H1 (cell line): ENCODE data around the gene DIP2C. TPM values are rescaled to one million over a fixed set of nuclear protein-coding genes. Genes with fewer than 3 reads are reported as not detected.

Source experiments
- POLR2AphosphoS5 ChIP-seq: IDR thresholded peaks from 2 replicates; pipeline ENCODE4 v1.6.1; 2011; ENCODE audit warnings: low read depth, low read length
- SAP30 ChIP-seq: fragments of 300-600 bp; sonication (generic); IDR thresholded peaks from 2 replicates; pipeline ENCODE4 v1.7.1; 2012; ENCODE audit warnings: low read length, moderate library complexity, mild to moderate bottlenecking, inconsistent platforms; ENCODE audit not compliant: insufficient read depth, insufficient replicate concordance
- SP1 ChIP-seq: IDR thresholded peaks from 2 replicates; pipeline ENCODE4 v1.6.1; 2011; ENCODE audit warnings: low read depth, low read length
- ZNF274 ChIP-seq: IDR thresholded peaks from 2 replicates; pipeline ENCODE4 v1.7.0; 2012; ENCODE audit warnings: low read length, borderline replicate concordance; ENCODE audit errors: extremely low read depth
- polyA plus RNA-seq, 7 experiments: library from polyadenylated mRNA; depleted of rRNA in 3 of 7; stranded (reverse) in 5 of 7; unstranded in 2 of 7; fragments of >200 nt in 5 of 7; fragments of 200-250 nt in 2 of 7; gene quantifications; 1 replicate in 5 of 7; 2 replicates in 1 of 7; 4 replicates in 1 of 7; pipeline versions ENCODE4 v1.2.1 to v1.2.3, GENCODE V29; 2011 to 2013; ENCODE audit warnings: missing spikeins in 2 of 7, mixed read lengths in 2 of 7
- total RNA-seq: library from RNA; stranded (reverse); fragmentation: NEBNext Ultra II Directional; extraction: Animal tissue kit (Norgen Biotek cat#: 25700); gene quantifications from 2 replicates; pipeline ENCODE4 v1.2.1, GENCODE V29; 2021
- TF ChIP-seq, protein P1 (sequence below): fragments of 300-600 bp; sonication (generic); IDR thresholded peaks from 2 replicates; pipeline ENCODE4 v1.7.1; 2012; ENCODE audit warnings: low read length, moderate library complexity, mild to moderate bottlenecking, inconsistent platforms; ENCODE audit not compliant: insufficient replicate concordance

The DIP2C gene
- total and polyA plus RNA-seq, 2 of the 8 experiments (the other 6 are each of a cell fraction or from before 2014, with no cell fraction given) = 3.8 to 9.3 TPM

DNA sequence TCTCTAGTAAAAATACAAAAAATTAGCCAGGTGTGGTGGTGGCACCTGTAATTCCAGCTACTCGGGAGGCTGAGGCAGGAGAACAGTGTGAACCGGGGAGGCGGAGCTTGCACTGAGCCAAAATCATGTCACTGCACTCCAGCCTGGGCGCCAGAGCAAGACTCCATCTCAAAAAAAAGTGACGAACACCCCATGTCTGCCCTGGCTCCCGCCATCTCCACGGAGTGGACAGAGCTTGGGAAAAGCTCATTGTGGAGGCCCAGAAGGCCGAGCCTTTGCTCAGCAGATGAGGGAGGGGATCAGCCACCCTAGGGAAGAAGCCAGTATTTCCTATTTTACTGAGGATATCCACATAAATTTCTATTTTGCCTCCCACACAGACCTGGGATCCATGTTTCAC lies 136.8 kb downstream of the DIP2C start (continued):
- TF ChIP-seq, protein P1, sequence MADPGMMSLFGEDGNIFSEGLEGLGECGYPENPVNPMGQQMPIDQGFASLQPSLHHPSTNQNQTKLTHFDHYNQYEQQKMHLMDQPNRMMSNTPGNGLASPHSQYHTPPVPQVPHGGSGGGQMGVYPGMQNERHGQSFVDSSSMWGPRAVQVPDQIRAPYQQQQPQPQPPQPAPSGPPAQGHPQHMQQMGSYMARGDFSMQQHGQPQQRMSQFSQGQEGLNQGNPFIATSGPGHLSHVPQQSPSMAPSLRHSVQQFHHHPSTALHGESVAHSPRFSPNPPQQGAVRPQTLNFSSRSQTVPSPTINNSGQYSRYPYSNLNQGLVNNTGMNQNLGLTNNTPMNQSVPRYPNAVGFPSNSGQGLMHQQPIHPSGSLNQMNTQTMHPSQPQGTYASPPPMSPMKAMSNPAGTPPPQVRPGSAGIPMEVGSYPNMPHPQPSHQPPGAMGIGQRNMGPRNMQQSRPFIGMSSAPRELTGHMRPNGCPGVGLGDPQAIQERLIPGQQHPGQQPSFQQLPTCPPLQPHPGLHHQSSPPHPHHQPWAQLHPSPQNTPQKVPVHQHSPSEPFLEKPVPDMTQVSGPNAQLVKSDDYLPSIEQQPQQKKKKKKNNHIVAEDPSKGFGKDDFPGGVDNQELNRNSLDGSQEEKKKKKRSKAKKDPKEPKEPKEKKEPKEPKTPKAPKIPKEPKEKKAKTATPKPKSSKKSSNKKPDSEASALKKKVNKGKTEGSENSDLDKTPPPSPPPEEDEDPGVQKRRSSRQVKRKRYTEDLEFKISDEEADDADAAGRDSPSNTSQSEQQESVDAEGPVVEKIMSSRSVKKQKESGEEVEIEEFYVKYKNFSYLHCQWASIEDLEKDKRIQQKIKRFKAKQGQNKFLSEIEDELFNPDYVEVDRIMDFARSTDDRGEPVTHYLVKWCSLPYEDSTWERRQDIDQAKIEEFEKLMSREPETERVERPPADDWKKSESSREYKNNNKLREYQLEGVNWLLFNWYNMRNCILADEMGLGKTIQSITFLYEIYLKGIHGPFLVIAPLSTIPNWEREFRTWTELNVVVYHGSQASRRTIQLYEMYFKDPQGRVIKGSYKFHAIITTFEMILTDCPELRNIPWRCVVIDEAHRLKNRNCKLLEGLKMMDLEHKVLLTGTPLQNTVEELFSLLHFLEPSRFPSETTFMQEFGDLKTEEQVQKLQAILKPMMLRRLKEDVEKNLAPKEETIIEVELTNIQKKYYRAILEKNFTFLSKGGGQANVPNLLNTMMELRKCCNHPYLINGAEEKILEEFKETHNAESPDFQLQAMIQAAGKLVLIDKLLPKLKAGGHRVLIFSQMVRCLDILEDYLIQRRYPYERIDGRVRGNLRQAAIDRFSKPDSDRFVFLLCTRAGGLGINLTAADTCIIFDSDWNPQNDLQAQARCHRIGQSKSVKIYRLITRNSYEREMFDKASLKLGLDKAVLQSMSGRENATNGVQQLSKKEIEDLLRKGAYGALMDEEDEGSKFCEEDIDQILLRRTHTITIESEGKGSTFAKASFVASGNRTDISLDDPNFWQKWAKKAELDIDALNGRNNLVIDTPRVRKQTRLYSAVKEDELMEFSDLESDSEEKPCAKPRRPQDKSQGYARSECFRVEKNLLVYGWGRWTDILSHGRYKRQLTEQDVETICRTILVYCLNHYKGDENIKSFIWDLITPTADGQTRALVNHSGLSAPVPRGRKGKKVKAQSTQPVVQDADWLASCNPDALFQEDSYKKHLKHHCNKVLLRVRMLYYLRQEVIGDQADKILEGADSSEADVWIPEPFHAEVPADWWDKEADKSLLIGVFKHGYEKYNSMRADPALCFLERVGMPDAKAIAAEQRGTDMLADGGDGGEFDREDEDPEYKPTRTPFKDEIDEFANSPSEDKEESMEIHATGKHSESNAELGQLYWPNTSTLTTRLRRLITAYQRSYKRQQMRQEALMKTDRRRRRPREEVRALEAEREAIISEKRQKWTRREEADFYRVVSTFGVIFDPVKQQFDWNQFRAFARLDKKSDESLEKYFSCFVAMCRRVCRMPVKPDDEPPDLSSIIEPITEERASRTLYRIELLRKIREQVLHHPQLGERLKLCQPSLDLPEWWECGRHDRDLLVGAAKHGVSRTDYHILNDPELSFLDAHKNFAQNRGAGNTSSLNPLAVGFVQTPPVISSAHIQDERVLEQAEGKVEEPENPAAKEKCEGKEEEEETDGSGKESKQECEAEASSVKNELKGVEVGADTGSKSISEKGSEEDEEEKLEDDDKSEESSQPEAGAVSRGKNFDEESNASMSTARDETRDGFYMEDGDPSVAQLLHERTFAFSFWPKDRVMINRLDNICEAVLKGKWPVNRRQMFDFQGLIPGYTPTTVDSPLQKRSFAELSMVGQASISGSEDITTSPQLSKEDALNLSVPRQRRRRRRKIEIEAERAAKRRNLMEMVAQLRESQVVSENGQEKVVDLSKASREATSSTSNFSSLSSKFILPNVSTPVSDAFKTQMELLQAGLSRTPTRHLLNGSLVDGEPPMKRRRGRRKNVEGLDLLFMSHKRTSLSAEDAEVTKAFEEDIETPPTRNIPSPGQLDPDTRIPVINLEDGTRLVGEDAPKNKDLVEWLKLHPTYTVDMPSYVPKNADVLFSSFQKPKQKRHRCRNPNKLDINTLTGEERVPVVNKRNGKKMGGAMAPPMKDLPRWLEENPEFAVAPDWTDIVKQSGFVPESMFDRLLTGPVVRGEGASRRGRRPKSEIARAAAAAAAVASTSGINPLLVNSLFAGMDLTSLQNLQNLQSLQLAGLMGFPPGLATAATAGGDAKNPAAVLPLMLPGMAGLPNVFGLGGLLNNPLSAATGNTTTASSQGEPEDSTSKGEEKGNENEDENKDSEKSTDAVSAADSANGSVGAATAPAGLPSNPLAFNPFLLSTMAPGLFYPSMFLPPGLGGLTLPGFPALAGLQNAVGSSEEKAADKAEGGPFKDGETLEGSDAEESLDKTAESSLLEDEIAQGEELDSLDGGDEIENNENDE = no peak
- TF ChIP-seq SAP30 = no peak
- no peak for TF ChIP-seq SP1
- no peak for TF ChIP-seq POLR2AphosphoS5
- no peak for TF ChIP-seq ZNF274
